Karpas-422 (cell line): ENCODE measurements around the gene ASPHD1. TPM values are rescaled to one million over a fixed set of nuclear protein-coding genes. Genes with fewer than 3 reads are reported as not detected.
"Not testable (repeated sequence)": the region's sequence is repeated elsewhere in the genome, so short reads cannot be mapped to it uniquely, and the experiment has no call there.

ENCODE experiments used
- DNase-seq: peaks from one replicate; pipeline ENCODE4 v3.0.0-alpha.2; 2015
- H2AFZ ChIP-seq: fragments of 200-600 bp; sonication (generic); 2 replicates; pipeline ENCODE4 v1.6.1; 2014; ENCODE audit warnings: antibody characterized with exemption, low read length, mixed read lengths
- H3K27ac ChIP-seq: fragments of 200-600 bp; sonication (generic); 2 replicates; pipeline ENCODE4 v1.5.1; 2014; ENCODE audit warnings: mild to moderate bottlenecking, low read length, moderate library complexity
- H3K27me3 ChIP-seq: fragments of 200-600 bp; sonication (generic); 2 replicates; pipeline ENCODE4 v1.6.1; 2014; ENCODE audit warnings: low read length, mixed read lengths
- H3K36me3 ChIP-seq: fragments of 200-600 bp; sonication (generic); 2 replicates; pipeline ENCODE4 v1.6.1; 2014; ENCODE audit warnings: low read length, mixed read lengths; ENCODE audit not compliant: insufficient read depth
- H3K4me1 ChIP-seq: fragments of 200-600 bp; sonication (generic); 2 replicates; pipeline ENCODE4 v1.6.1; 2014; ENCODE audit warnings: mild to moderate bottlenecking, low read length, mixed read lengths
- H3K4me2 ChIP-seq: fragments of 200-600 bp; sonication (generic); 2 replicates; pipeline ENCODE4 v1.6.1; 2014; ENCODE audit warnings: low read length, low read depth, mild to moderate bottlenecking; ENCODE audit not compliant: poor library complexity, severe bottlenecking
- H3K4me3 ChIP-seq: fragments of 200-600 bp; sonication (generic); 2 replicates; pipeline ENCODE4 v1.5.1; 2014; ENCODE audit warnings: mild to moderate bottlenecking, antibody characterized with exemption, low read length, mixed read lengths
- H3K79me2 ChIP-seq: fragments of 200-600 bp; sonication (generic); 2 replicates; pipeline ENCODE4 v1.6.1; 2014; ENCODE audit warnings: mild to moderate bottlenecking, low read length, mixed read lengths
- H3K9ac ChIP-seq: fragments of 200-600 bp; sonication (generic); 2 replicates; pipeline ENCODE4 v1.6.0; 2014; ENCODE audit warnings: low read length
- H3K9me2 ChIP-seq: fragments of 200-600 bp; sonication (generic), shearing (Covaris generic); replicated peaks from 2 replicates; pipeline ENCODE4 v1.6.0; 2014; ENCODE audit warnings: mild to moderate bottlenecking, low read length, moderate library complexity; ENCODE audit not compliant: insufficient read depth
- H3K9me3 ChIP-seq: fragments of 300-700, 200-600 bp; sonication (generic); 2 replicates; pipeline ENCODE4 v1.6.1; 2014; ENCODE audit warnings: low read length, mixed read lengths
- H4K20me1 ChIP-seq: fragments of 200-600 bp; sonication (generic); 2 replicates; pipeline ENCODE4 v1.6.1; 2014; ENCODE audit warnings: mild to moderate bottlenecking, antibody characterized with exemption, low read length, low read depth; ENCODE audit not compliant: insufficient read depth
- total RNA-seq: library from RNA; depleted of rRNA; stranded (reverse); fragments of >200 nt; shearing (Covaris generic); gene quantifications from 2 replicates; pipeline ENCODE4 v1.2.3, GENCODE V29; 2014; ENCODE audit warnings: low replicate concordance

Gene ASPHD1
- total RNA-seq, 1 experiment from 2014 or later, result 0.19 TPM

DNA sequence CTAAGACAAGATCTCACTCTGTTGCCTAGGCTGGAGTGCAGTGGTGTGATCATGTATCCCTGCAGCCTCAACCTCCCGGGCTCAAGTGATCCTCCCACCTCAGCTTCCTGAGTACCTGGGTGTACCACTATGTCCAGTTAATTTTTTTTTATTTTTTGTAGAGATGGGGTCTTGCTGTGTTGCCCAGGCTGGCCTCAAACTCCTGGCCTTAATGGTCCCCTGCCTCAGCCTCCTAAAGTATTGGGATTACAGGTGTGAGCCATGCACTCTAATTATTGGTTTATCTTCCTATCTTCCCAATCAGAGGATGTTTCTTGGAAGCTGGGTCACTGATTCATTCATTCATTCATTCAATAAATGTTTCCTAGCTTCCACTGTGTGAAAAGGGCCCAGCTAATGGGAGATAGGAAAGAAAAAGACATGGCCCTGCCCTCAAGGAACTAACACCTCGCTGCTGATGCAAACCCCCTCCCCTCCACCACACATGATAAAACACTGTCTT is 8.5 kb downstream of the ASPHD1 start:
- Histone ChIP-seq H3K27me3 (no peaks in the 10 kb centered on the region), H3K4me2 (no peak overlapping the region), H3K27ac (no peak overlapping the region), H2AFZ (no peak overlapping the region), H3K9me3 (no peaks in the 10 kb centered on the region), H3K4me1 (no peaks in the 10 kb centered on the region), H3K9ac (no peak overlapping the region), H3K36me3 (no peaks in the 10 kb centered on the region), H3K79me2 (no peaks in the 10 kb centered on the region), H3K9me2 (no peaks in the 10 kb centered on the region), H3K4me3 (no peak overlapping the region), H4K20me1 (no peaks in the 10 kb centered on the region)
- DNase-seq, result no peak

DNA sequence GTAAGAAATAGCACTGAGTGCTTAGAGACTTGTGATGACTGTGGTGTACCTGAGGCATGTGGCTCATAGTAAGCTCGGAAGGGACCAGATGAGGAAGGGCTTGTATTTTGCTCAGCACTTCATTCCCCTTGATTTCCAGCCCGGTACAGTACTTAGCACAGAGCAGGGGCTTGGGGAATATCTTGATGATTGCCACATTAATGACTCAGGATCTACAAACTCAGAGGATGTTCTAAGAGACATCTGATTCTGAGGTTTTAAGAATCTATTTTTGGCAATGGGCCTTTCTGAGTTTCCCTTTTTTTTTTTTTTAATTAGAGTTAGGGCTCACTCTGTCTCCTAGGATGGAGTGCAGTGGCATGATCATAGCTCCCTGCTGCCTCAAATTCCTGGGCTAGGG is 9.1 kb downstream of the ASPHD1 start:
- Histone ChIP-seq H3K27ac (no peak overlapping the region), H3K9ac (no peak overlapping the region), H3K9me3 (no peaks in the 10 kb centered on the region), H3K36me3 (no peaks in the 10 kb centered on the region), H4K20me1 (no peaks in the 10 kb centered on the region), H3K4me1 (no peaks in the 10 kb centered on the region), H3K79me2 (no peaks in the 10 kb centered on the region), H3K9me2 (no peaks in the 10 kb centered on the region), H3K4me2 (no peak overlapping the region), H3K27me3 (no peaks in the 10 kb centered on the region), H3K4me3 (no peak overlapping the region), H2AFZ (no peak overlapping the region)
- no peak for DNase-seq

DNA sequence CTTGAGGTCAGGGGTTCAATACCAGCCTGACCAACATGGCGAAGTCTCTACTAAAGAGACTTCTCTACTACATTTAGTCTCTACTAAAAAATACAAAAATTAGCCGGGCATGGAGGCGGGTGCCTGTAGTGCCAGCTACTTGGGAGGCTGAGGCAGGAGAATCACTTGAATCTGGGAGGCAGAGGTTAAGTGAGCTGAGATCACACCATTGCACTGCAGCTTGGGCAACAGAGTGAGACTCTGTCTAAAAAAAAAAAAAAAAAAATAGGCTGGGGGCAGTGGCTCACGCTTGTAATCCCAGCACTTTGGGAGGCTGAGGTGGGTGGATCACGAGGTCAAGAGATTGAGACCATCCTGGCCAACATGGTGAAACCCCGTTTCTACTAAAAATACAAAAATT is 9.6 kb downstream of the ASPHD1 start:
- not testable (repeated sequence) for H3K27me3 ChIP-seq, H3K79me2 ChIP-seq

DNA sequence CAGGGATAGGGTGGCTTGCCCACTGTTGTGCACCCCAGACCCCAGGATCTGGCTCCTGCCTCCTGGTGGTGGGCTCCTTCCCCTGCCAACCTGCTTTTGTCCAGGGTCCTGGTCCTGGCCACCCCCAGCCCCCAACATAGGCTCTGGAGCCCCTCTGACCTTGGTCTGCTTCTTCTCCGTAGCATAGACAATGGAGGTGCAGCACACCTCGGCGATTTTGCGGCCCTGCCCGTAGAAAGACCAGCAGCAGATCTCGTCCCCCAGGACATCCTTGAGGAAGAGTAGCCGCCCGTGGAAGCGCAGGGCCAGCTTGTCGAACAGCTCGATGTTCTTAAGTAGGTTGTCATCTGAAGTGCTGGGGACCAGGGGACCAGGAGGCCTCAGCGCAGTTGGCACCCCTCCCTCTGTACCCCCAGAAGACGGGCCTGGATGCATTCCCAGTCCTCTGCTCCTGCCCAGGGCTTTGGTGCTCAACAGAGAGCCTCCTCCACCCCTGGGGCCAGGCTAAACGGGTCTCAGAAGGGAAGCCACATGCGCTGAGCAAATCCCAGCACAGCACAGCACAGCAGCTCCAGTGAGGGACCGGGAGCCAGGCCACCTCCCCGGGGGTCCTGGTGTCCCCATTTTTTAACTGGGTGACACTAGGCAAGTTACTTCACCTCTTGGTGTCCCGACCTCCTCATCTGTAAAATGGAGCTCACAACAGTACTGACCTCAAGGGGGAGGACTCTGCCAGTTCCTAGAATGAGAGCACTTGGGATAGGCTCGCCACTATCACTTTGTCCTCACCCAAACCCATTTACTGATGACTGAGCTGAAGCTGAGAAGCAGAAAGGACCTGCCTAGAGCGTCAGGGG is 10.8 kb downstream of the ASPHD1 start:
- DNase-seq, result no peak
- Histone ChIP-seq H3K4me2 (no peak overlapping the region), H3K9me3 (no peaks in the 10 kb centered on the region), H3K79me2 (no peaks in the 10 kb centered on the region), H3K4me3 (no peak overlapping the region), H3K9ac (no peak overlapping the region), H2AFZ (no peak overlapping the region), H3K27ac (no peak overlapping the region), H3K4me1 (no peaks in the 10 kb centered on the region), H3K27me3 (no peaks in the 10 kb centered on the region), H3K36me3 (no peaks in the 10 kb centered on the region), H3K9me2 (no peaks in the 10 kb centered on the region), H4K20me1 (no peaks in the 10 kb centered on the region)

More for the DNA sequence above, 9.6 kb downstream of the ASPHD1 start:
- not testable (repeated sequence) for H3K9me3 ChIP-seq, H3K9me2 ChIP-seq, H3K36me3 ChIP-seq, H3K4me1 ChIP-seq, H3K9ac ChIP-seq, H3K4me3 ChIP-seq, H4K20me1 ChIP-seq, DNase-seq, H2AFZ ChIP-seq, H3K4me2 ChIP-seq, H3K27ac ChIP-seq

DNA sequence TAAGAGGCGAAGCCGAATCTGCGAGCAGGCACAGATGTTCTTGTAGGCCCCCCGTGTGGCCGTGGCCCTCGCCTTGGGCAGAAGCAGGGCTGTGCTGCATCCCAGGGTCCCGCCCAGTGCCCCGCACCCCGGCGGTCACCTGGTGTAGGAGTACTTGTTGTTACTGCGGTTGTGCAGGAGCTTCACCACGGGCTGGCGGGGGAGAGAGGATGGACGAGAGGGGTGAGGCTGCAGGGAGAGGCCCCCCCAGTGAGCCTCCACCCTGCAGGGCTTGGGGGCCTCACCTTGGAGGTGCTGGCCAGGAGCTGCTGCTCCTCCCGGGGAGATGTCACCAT is 11.4 kb downstream of the ASPHD1 start:
- Histone ChIP-seq H3K27me3 (no peaks in the 10 kb centered on the region), H2AFZ (no peak overlapping the region), H3K4me1 (no peaks in the 10 kb centered on the region), H3K9me3 (no peaks in the 10 kb centered on the region), H3K27ac (no peak overlapping the region), H3K79me2 (no peaks in the 10 kb centered on the region), H3K36me3 (no peaks in the 10 kb centered on the region), H3K4me2 (no peak overlapping the region), H3K9me2 (no peaks in the 10 kb centered on the region), H3K4me3 (no peak overlapping the region), H3K9ac (no peak overlapping the region), H4K20me1 (no peaks in the 10 kb centered on the region)
- DNase-seq, result no peak

DNA sequence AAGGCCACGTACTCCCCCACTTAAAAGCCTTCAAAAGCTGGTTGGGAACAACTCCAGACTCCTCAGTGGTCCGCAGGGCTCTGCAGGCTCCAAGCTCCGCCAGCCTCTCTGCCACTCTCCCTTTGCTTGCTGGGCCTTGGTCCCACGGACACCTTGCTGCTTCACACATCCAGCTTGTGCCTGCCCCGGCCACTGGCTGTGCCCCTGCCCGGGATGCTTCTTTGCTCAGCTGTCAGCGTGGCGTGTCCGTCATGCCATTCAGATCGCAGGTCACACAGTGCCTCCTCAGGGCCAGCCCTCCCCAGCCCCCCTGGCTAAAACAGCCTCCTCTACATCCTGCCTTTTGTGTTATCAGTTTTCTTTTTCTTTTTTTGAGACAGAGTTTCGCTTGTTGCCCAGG is 11.8 kb downstream of the ASPHD1 start:
- no peaks in the 10 kb centered on the region for H4K20me1 ChIP-seq
- no peaks in the 10 kb centered on the region for H3K27me3 ChIP-seq
- no peaks in the 10 kb centered on the region for H3K9me3 ChIP-seq
- no peak overlapping the region for H3K4me3 ChIP-seq
- H3K4me1 ChIP-seq, result no peaks in the 10 kb centered on the region
- H3K79me2 ChIP-seq, result no peaks in the 10 kb centered on the region
- H3K9ac ChIP-seq, result no peak overlapping the region
- no peaks in the 10 kb centered on the region for H3K36me3 ChIP-seq
- H3K4me2 ChIP-seq, result no peak overlapping the region
- H2AFZ ChIP-seq, result no peak overlapping the region
- H3K27ac ChIP-seq, result no peak overlapping the region
- no peak for DNase-seq
- H3K9me2 ChIP-seq, result no peaks in the 10 kb centered on the region

DNA sequence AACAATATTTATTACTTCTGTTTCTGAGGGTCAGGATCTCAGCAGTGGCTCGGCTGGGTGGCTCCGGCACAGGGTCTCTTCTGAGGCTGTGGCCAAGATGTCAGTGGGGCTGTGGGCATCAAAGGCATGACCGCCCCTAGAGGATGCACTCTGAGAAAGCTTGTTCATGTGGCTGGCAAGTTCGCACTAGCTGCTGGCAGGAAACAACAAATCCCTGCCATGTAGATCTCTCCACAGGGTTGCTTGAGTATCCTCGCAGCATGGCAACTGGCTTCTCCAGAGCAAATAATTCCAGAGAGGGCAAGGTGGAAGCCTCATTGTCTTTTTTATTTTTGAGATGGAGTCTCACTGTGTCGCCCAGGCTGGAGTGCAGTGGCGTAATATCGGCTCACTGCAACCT is 13.2 kb downstream of the ASPHD1 start:
- no peaks in the 10 kb centered on the region for H4K20me1 ChIP-seq
- no peak overlapping the region for H3K27ac ChIP-seq
- no peaks in the 10 kb centered on the region for H3K27me3 ChIP-seq
- no peaks in the 10 kb centered on the region for H3K36me3 ChIP-seq
- no peaks in the 10 kb centered on the region for H3K9me2 ChIP-seq
- no peaks in the 10 kb centered on the region for H3K4me1 ChIP-seq
- H3K9me3 ChIP-seq, result no peaks in the 10 kb centered on the region
- H3K9ac ChIP-seq, result no peak overlapping the region
- H3K4me3 ChIP-seq, result no peak overlapping the region
- no peak overlapping the region for H2AFZ ChIP-seq
- no peaks in the 10 kb centered on the region for H3K79me2 ChIP-seq
- DNase-seq, result no peak
- H3K4me2 ChIP-seq, result no peak overlapping the region

DNA sequence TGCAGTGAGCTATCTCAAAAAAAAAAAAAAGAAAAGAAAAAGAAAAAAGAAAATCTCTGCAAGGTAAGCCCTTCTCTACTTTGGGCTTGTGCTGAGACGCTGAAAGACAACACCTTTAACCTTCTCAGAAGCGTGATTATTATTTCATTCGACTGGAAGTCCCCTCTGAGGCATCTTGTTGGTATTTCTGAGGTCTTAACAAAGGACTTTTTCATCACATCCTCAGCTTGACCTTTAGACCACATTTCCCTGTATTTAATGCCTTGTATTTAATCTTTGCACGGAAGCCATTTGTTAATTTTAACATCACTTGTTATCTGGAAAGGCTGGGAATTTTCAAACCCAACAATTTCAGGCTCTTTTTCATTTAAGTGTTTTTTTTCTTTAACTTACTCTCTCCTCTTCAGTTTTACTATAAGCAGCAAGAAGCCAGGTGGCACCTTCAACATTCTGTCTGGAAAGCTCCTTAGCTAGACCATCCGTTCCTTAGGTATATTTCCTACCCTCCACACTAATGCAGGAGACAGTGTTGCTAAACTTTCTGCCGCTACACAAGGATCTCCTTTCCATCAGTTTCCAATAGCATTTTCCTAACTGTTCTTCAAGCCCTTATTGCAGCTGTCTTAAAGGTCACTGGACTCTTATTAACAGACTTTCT is 15.4 kb downstream of the ASPHD1 start:
- H3K9me2 ChIP-seq, result no peaks in the 10 kb centered on the region
- no peaks in the 10 kb centered on the region for H3K9me3 ChIP-seq
- H3K79me2 ChIP-seq, result 0 out of 2 replicates have a peak, but pooled peaks cover 2% of the 10 kb centered on the region
- H3K36me3 ChIP-seq, result peaks cover 11% of the 10 kb centered on the region
- H3K4me3 ChIP-seq, result no peak overlapping the region
- no peak overlapping the region for H3K27ac ChIP-seq
- DNase-seq, result no peak
- H3K4me2 ChIP-seq, result no peak overlapping the region
- H4K20me1 ChIP-seq, result no peaks in the 10 kb centered on the region
- H3K4me1 ChIP-seq, result peaks cover 3% of the 10 kb centered on the region
- no peaks in the 10 kb centered on the region for H3K27me3 ChIP-seq
- H3K9ac ChIP-seq, result no peak overlapping the region
- no peak overlapping the region for H2AFZ ChIP-seq
